GM18511 (cell line): ENCODE results near the gene TBC1D25.
"Not testable (repeated sequence)": the region's sequence is repeated elsewhere in the genome, so short reads cannot be mapped to it uniquely, and the experiment has no call there.

Source experiments
- ATAC-seq: cut with Tn5 transposase; IDR thresholded peaks from one replicate; pipeline ENCODE4 v1.9.1; 2021; ENCODE audit warnings: mild to moderate bottlenecking, moderate library complexity; ENCODE audit not compliant: unreplicated experiment

The TBC1D25 gene

DNA sequence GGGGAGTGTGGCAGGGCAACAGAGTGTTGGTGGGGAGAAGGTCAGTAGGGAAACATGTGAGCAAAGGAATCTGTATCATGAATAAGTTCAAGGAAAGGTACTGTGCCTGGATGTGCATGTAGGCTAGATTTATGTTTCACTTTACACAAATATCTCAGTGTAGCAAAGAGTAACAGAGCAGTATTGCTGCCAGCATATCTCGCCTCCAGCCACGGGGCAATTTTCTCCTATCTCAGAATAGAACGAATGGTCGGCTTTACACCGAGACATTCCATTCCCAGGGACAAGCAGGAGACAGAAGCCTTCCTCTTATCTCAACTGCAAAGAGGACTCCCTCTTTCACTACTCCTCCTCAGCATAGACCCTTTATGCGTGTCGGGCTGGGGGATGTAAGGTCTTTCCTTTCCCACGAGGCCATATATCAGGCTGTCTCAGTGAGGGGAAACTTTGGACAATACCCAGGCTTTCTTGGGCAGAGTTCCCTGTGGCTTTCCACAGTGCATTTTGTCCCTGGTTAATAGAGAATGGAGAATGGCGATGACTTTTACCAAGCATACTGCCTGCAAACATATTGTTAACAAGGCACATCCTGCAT, 16.3 kb downstream of the TBC1D25 start:
- ATAC-seq, result not testable (repeated sequence)

DNA sequence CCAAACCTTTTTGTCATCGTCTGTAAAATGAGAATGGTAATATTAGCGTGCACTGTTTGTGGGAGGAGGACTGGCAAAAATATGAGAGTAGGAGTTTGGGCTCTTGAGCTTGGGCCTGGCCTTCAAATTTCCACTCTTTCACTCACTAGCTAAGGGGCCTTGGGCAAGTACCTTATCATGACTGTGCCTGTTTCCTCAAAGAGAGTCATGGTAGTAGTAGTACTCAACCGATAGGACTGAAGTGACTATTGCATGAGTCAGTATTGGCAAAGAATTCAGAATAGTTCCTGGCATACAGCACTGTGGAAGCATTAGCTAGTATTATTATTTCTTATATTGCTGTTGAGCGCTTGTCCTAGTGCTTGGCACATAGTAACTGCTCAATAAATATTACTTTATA, 18.8 kb downstream of the TBC1D25 start:
- no peak for ATAC-seq

DNA sequence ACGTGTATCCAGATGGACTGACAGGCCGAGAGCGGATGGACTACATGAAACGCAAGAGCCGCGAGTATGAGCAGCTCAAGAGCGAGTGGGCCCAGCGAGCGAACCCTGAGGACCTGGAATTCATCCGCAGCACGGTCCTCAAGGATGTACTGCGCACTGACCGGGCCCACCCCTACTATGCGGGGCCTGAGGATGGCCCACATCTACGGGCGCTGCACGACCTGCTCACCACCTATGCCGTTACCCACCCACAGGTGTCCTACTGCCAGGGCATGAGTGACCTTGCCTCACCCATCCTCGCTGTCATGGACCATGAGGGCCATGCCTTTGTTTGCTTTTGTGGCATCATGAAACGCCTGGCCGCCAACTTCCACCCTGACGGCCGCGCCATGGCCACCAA, 20.1 kb downstream of the TBC1D25 start:
- no peak for ATAC-seq

GRCh38 chrX:48560056-48560455, 20.5 kb downstream of the TBC1D25 start:
- ATAC-seq, result no peak

DNA sequence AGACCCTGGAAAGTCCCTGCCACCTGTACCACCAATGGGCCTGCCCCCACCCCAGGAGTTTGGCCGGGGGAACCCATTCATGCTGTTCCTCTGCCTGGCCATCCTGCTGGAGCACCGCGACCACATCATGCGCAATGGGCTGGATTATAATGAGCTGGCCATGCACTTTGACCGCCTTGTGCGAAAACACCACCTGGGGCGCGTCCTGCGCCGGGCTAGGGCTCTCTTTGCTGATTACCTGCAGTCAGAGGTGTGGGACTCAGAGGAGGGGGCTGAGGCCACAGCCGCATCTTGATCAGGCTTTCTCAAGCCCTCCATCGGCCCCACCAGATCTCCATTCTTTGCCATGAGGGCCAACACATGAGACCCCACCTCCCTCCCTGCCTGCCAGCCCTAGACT, 21.2 kb downstream of the TBC1D25 start:
- no peak for ATAC-seq

DNA sequence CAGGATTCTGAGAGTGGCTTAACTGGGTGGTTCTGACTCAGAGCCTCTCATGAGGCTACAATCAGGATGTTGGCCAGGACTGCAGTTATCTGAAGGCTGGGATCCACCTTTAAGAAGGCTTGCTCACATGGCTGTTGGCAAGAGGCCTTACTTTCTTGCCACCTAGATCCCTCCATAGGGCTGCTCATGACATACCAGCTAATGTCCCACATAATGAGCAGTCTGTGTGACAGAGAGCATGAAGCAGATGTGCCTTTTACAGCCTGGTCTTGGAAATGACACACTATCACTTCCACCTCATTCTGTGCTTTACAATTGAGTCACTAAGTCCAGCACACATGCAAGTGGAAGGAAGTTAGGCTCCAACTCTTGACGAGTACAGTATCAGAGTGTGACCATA, 30.4 kb downstream of the TBC1D25 start:
- ATAC-seq, result peak; percentile 30

- no peak for ATAC-seq
Measured at GRCh38 chrX:48573690-48574269, 34.3 kb downstream of the TBC1D25 start.

DNA sequence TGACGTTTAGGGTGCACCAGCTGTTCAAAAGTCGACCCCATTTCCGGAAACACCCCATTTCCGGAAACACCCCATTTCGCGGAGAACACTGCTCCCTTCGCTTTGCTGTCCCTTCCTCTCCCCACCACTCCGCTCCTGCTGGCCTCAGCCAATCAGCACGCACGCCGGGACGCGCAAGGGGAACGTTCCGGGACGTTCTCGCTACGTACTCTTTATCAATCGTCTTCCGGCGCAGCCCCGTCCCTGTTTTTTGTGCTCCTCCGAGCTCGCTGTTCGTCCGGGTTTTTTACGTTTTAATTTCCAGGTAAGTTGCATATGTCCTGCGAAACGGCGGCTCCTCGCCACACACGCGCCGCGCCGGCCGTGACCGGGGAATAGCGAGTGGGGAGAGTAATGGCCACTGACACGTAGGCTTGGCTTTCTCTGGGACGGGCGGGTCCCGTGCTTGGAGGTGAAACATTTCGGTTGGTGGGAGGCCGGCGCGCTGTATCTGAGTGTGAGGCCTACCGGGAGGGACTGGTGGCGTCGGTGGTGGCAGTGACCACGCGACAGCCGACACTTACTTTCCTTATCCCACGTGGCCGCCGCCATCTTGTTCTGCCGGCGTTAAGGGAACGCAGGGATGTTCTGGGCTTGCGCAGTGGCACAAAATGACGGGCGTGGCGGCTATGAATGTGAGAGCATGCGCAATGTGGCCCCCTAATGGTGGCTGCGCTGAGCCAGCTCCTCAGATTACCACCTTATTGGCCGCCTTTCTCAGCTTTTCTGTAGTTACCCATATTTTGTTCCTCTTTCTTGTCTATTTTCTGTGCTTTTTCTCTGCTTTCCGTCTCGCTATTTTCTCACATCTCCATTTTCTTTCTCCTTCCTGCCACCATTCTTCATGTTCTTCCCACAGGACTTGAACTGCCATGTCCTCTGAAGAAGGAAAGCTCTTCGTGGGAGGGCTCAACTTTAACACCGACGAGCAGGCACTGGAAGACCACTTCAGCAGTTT, 35.1 kb downstream of the TBC1D25 start, which contains the start of gene RBM3:
Gene RBM3, plus strand, starts transcription at position 215 of the 997 bp plus-strand sequence. Its CDS starts 697 bp downstream, at position 912.
- peak; percentile 91 for ATAC-seq

DNA sequence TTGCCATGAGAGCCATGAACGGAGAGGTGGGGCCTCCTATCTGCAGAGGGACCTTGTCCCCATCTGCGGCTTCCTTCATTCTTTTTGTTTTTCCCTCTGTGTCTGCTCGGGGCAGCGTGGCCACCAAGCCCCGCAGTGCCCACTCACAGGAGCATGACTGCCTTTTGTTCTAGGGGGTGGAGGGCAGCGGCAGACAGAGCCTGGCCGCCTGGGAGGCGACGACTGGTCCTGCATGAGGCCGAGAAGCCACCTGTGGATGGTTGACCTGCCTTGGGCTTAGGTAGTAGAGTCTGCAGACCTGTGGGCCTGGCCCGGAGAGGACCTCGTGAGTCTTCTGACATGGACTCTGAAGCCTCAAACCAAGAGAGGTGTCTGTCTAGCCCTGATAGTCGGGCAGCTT, 36.1 kb downstream of the TBC1D25 start:
- no peak for ATAC-seq

DNA sequence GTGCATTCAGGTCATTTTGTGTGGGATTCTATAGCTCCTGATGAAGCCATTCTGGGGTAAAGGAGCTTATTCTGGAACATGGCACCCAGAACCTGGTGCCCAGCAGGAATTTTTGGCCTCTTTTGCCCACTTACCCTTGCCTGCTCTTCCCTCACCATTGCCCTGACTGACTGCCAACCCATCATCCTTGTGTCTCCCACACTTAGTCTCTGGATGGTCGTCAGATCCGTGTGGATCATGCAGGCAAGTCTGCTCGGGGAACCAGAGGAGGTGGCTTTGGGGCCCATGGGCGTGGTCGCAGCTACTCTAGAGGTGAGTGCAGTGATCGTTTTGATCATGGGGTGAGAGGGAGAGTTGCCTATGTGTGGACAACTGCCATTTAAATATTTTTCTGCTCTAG, 36.6 kb downstream of the TBC1D25 start:
- no peak for ATAC-seq

- ATAC-seq, result no peak
Measured at GRCh38 chrX:48578661-48579128, 39.2 kb downstream of the TBC1D25 start.

DNA sequence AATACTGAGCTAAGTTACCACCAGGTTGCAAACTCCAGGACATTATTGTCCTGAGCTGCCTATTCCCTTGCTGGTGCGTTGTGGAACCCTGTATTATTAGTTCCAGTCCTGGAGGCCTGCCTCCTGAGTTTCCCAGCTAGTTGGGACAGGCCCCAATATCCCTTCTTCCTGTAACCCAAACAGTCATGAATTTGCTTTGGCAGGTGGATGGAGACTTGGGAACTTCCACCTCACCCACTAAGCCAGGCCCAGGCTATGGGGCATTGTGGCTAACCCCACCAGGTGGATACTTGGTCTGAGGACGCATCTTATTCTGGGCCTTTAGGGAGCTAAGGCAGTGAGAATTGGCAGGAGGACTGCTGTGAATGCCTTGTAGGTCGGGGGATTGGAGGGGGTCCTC, 39.7 kb downstream of the TBC1D25 start:
- no peak for ATAC-seq

DNA sequence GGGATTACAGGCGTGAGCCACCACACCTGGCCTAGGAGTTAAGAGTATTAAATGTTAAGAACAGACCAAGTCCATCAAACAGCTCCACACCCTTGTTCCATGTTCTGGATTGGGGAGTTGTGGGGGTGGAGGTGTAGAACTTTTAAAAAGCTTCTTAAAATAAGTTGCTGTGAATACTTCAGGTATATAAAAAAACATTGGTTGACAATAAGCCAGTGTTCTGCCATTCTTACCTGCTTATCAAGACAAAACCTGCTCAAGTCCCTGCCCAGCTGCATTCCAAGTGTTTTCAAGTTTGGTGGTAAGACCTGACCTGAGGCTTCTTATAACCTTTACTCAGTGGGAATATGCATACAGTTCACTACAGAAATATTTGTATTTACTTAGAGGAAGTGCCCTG, 41.1 kb downstream of the TBC1D25 start:
- no peak for ATAC-seq

GRCh38 chrX:48584698-48585097, 45.2 kb downstream of the TBC1D25 start:
- ATAC-seq, result no peak

- ATAC-seq, result no peak
Measured at GRCh38 chrX:48589482-48590162, 50.1 kb downstream of the TBC1D25 start.

- no peak for ATAC-seq
Measured at GRCh38 chrX:48590203-48591103, 50.9 kb downstream of the TBC1D25 start.

DNA sequence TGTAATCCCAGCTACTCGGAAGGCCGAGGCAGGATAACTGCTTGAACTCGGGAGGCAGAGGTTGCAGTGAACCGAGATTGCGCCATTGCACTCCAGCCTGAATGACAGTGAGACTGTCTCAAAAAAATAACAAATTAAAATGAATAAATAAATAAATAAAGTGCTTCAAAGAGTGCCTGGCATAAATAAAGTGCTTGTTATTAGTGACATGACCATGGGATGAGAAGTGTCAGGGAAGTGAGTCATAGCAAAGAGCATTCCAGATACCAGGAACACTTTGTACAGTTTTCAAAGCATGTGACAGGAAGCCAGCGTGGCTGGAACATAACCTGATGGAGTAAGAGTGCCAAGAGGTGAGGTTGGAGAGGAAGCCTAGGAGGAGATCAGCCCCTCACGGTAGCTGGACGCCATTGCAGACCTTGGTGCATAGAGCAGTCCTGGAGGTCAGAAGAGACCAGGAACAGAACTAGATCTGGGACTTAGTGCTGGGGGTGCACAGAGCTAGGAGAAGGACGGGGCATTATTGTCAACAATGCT, 51.8 kb downstream of the TBC1D25 start:
- no peak for ATAC-seq

DNA sequence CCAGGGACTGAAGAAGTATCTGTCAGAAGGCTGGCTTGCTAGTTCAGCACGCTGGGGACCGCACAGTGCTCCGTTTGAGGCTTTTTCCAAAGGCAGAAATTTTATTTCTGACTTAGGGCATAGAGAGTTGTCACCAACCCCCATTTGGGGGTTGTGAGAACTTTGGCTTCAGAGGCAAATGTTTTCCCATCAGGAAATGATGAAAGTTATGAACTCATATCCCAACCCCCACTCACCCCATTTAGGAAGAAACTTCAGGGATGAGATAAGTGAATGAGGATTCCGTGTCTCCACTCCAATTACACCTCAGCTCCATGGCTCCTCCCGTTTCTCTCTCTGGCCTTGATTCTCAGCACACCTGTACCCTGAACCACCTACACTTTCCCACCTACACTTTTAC, 53.5 kb downstream of the TBC1D25 start:
- ATAC-seq, result no peak

DNA sequence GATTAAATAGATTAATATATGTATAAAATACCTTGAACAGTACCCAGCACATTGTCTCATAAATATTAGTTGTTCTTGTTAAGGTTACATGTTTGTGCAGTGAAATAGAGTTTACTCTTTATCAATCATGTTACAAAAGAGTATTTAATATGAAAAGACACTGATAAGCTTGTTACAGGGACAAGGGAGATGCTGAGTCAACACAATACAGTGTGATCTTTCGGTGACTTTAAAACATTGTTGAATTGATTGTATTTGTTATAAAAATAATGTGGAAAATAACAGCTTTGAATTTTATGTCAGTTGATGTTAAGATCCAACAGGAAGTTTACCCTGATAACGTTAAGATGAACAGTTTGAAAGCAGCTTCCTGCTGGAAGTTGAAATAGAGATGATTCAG, 56.4 kb downstream of the TBC1D25 start:
- ATAC-seq, result no peak
